Measurements from ENCODE around the gene DIS3L2. TPM values are rescaled to one million over a fixed set of nuclear protein-coding genes. Genes with fewer than 3 reads are reported as not detected.
A peak's percentile ranks its signal among the peaks of the same experiment; 100 is the strongest.
"Not testable (repeated sequence)": the region's sequence is repeated elsewhere in the genome, so short reads cannot be mapped to it uniquely, and the experiment has no call there.

Gene DIS3L2
- total RNA-seq, 3 donors from 2014 or later = 28.5 to 43.0 (median 42.5) TPM

GRCh38 chr2:232324778-232325177, 363.3 kb downstream of the DIS3L2 start:
- Histone ChIP-seq H3K4me1 (ENCODE audit: low read depth) (peaks cover 9% of the 10 kb centered on the region), H3K4me3 (no peak overlapping the region), H3K9me3 (no peaks in the 10 kb centered on the region), H3K36me3 (ENCODE audit: low read depth) (no peaks in the 10 kb centered on the region)
- DNase-seq = peak in 1 of 3 donors; percentile 14
- intact Hi-C loops (cut with DNase I, micrococcal nuclease) = loop anchor here (5.0 to 10.0 kb wide), 2 partner anchors 397 to 400 kb away; partner anchors contain the start of gene NPPC (in 2 of the 2)
- ATAC-seq = no peak
- TF ChIP-seq CTCF (IDR thresholded peaks at IDR 0.05) = no peak

GRCh38 chr2:232325324-232326273, 364.1 kb downstream of the DIS3L2 start:
- ATAC-seq (peak; percentile 85), DNase-seq (peak; percentile 60 to 81 (median 64))
- TF ChIP-seq CTCF (IDR thresholded peaks at IDR 0.05) = peak; percentile 69
- Histone ChIP-seq H3K36me3 (ENCODE audit: low read depth) (no peaks in the 10 kb centered on the region), H3K9me3 (no peaks in the 10 kb centered on the region), H3K4me1 (ENCODE audit: low read depth) (peaks cover 7% of the 10 kb centered on the region), H3K4me3 (no peak overlapping the region)
- intact Hi-C loops (cut with DNase I, micrococcal nuclease) = loop anchor here (5.0 to 10.0 kb wide), 2 partner anchors 398 to 401 kb away; partner anchors contain the start of gene NPPC (in 2 of the 2)

GRCh38 chr2:232326274-232327104, 365.0 kb downstream of the DIS3L2 start:
- not testable (repeated sequence) for H3K4me3 ChIP-seq; H3K9me3 ChIP-seq; ATAC-seq; H3K4me1 ChIP-seq (ENCODE audit: low read depth); H3K36me3 ChIP-seq (ENCODE audit: low read depth)
- intact Hi-C loops (cut with DNase I, micrococcal nuclease) = loop anchor here (5.0 to 10.0 kb wide), 2 partner anchors 399 to 402 kb away; partner anchors contain the start of gene NPPC (in 2 of the 2)
- peak in 2 of 3 donors; percentile 20 to 33 for DNase-seq

GRCh38 chr2:232327105-232328031, 365.9 kb downstream of the DIS3L2 start:
- H3K4me3 ChIP-seq = no peak overlapping the region
- peak; percentile 81 for TF ChIP-seq CTCF (IDR thresholded peaks at IDR 0.05)
- peak; percentile 90 for ATAC-seq
- H3K4me1 ChIP-seq (ENCODE audit: low read depth) = no peaks in the 10 kb centered on the region
- no peaks in the 10 kb centered on the region for H3K9me3 ChIP-seq
- H3K36me3 ChIP-seq (ENCODE audit: low read depth) = no peaks in the 10 kb centered on the region
- intact Hi-C loops (cut with DNase I, micrococcal nuclease) = loop anchor here (5.0 to 10.0 kb wide), 2 partner anchors 400 to 403 kb away; partner anchors contain the start of gene NPPC (in 2 of the 2)
- peak; percentile 81 to 89 (median 87) for DNase-seq

- intact Hi-C loops (cut with DNase I, micrococcal nuclease) = loop anchor here (5.0 to 10.0 kb wide), 2 partner anchors 401 to 403 kb away; partner anchors contain the start of gene NPPC (in 2 of the 2)
- no peak overlapping the region for H3K4me3 ChIP-seq
- TF ChIP-seq CTCF (IDR thresholded peaks at IDR 0.05) = no peak
Measured at GRCh38 chr2:232328032-232328422, 366.5 kb downstream of the DIS3L2 start.

More at GRCh38 chr2:232328032-232328422, 366.5 kb downstream of the DIS3L2 start:
- no peak for ATAC-seq
- Histone ChIP-seq H3K36me3 (ENCODE audit: low read depth) (no peaks in the 10 kb centered on the region), H3K9me3 (no peaks in the 10 kb centered on the region), H3K4me1 (ENCODE audit: low read depth) (no peaks in the 10 kb centered on the region)
- DNase-seq = peak in 1 of 3 donors; percentile 7

All from mucosa of descending colon (tissue), 3 donors.